Tibial nerve (tissue), 4 donors: Measurements from ENCODE around the gene CNP.

Experiments used
- CTCF ChIP-seq, 5 experiments: fragments of 200-600 bp in 3 of 5; fragments of 450-650 bp in 2 of 5; sonication (generic) in 3 of 5; IDR thresholded peaks; one replicate each; pipeline ENCODE4 v1.5.1; 2016 to 2019; ENCODE audit warnings: antibody characterized with exemption in 5 of 5, mild to moderate bottlenecking in 3 of 5, moderate library complexity in 2 of 5
- EP300 ChIP-seq, 2 donors: sonication (generic); formaldehyde crosslinking; IDR thresholded peaks; one replicate each; pipeline ENCODE4 v1.6.1; 2017; ENCODE audit warnings: antibody characterized with exemption in 2 of 2, mild to moderate bottlenecking in 1 of 2
- POLR2A ChIP-seq, 2 donors: fragments of 450-650 bp; IDR thresholded peaks; one replicate each; pipeline ENCODE4 v1.6.1; 2017; ENCODE audit warnings: antibody characterized with exemption in 2 of 2, mild to moderate bottlenecking in 2 of 2, moderate library complexity in 2 of 2

- TF ChIP-seq CTCF (IDR thresholded peaks at IDR 0.05) (no peak), POLR2A (IDR thresholded peaks at IDR 0.05) (no peak), EP300 (IDR thresholded peaks at IDR 0.05) (no peak)
These were observed 35.7 kb downstream of the CNP start for GRCh38 chr17:42002175-42002791.
